K562 (cell line): ENCODE data around the gene PODXL2. TPM values are rescaled to one million over a fixed set of nuclear protein-coding genes. Genes with fewer than 3 reads are reported as not detected.

Experiments
- ATAC-seq: fragments of 200-7000 bp; cut with Tn5 transposase; 3 replicates; pipeline ENCODE4 v1.9.1; 2020; ENCODE audit warnings: moderate library complexity
- BruUV-seq: library from RNA; stranded (reverse); fragments of 400-500 nt; replicated peaks from 2 replicates; lab custom pipeline; 2021; lab: Mats Ljungman, UMichigan
- CTCF ChIA-PET: fragments of 300-600 bp; formaldehyde crosslinking; extraction: SDS; loops from one replicate; lab custom pipeline; 2021; ENCODE audit warnings: low intra/inter-chr PET ratio; lab: Yijun Ruan, JAX
- POLR2A ChIA-PET: fragments of 300-600, 350-650 bp; sonication (Branson Sonifier 250); formaldehyde crosslinking; extraction: SDS; loops from one replicate; lab custom pipeline; 2021; ENCODE audit warnings: antibody characterized with exemption, inconsistent platforms; lab: Yijun Ruan, JAX
- DNase-seq, 4 experiments: peaks; one replicate each; pipeline versions ENCODE4 v3.0.0 to v3.0.0-alpha.2; 2011 to 2018; ENCODE audit warnings: low spot score in 3 of 4, mixed read lengths in 3 of 4; ENCODE audit errors: extremely low read depth in 1 of 4
- FAIRE-seq: peaks from 2 replicates; lab custom pipeline; 2011; peaks lifted over from hg19 to GRCh38; lab: Jason Lieb, UNC
- H2AFZ ChIP-seq: 2 replicates; pipeline ENCODE4 v1.6.0; 2011; ENCODE audit warnings: low read depth, low read length, control low read depth, inconsistent platforms
- H3K27ac ChIP-seq: fragments of 200-600 bp; 3 replicates; pipeline ENCODE4 v1.8.0; 2011; ENCODE audit warnings: low read depth, mild to moderate bottlenecking, control low read depth, inconsistent platforms, low read length, moderate library complexity, mixed read lengths; ENCODE audit errors: extremely low read depth
- H3K27me3 ChIP-seq, 2 experiments: fragments of 300-600 bp in 1 of 2; 2 replicates in 1 of 2; 3 replicates in 1 of 2; pipeline versions ENCODE4 v1.6.0 to v1.8.0; 2011; ENCODE audit warnings: inconsistent platforms in 2 of 2, low read length in 2 of 2, mild to moderate bottlenecking in 1 of 2, mixed read lengths in 1 of 2, moderate library complexity in 1 of 2; ENCODE audit not compliant: control insufficient read depth in 2 of 2, insufficient read depth in 2 of 2
- H3K36me3 ChIP-seq: fragments of 300-600 bp; 3 replicates; pipeline ENCODE4 v1.8.0; 2011; ENCODE audit warnings: mild to moderate bottlenecking, low read length, inconsistent platforms; ENCODE audit not compliant: control insufficient read depth, insufficient read depth
- H3K4me1 ChIP-seq, 2 experiments: fragments of 200-600 bp in 1 of 2; replicated peaks in 1 of 2; 2 replicates in 1 of 2; 3 replicates in 1 of 2; pipeline versions ENCODE4 v1.5.1 to v1.8.0; 2011; ENCODE audit warnings: inconsistent platforms in 2 of 2, low read length in 2 of 2, mild to moderate bottlenecking in 1 of 2, mixed read lengths in 1 of 2, moderate library complexity in 1 of 2; ENCODE audit not compliant: control insufficient read depth in 2 of 2, insufficient read depth in 2 of 2
- H3K4me2 ChIP-seq: 2 replicates; pipeline ENCODE4 v1.6.1; 2011; ENCODE audit warnings: low read length, control low read depth, inconsistent platforms, mixed read lengths; ENCODE audit not compliant: insufficient read depth
- H3K4me3 ChIP-seq: fragments of 200-600 bp; sonication (generic), shearing (Covaris generic); 2 replicates; pipeline ENCODE4 v1.5.1; 2016; ENCODE audit warnings: control low read depth, inconsistent platforms
- H3K79me2 ChIP-seq: fragments of 200-600 bp; 3 replicates; pipeline ENCODE4 v1.8.0; 2011; ENCODE audit warnings: low read length, inconsistent platforms; ENCODE audit not compliant: control insufficient read depth, insufficient read depth
- H3K9ac ChIP-seq, 2 experiments: 2 replicates each; pipeline versions ENCODE4 v1.6.0 to v1.6.1; 2011; ENCODE audit warnings: low read depth in 2 of 2, low read length in 2 of 2, control low read depth in 1 of 2, inconsistent platforms in 1 of 2, mild to moderate bottlenecking in 1 of 2, mixed read lengths in 1 of 2; ENCODE audit not compliant: insufficient read depth in 1 of 2
- H3K9me1 ChIP-seq: one replicate; pipeline ENCODE4 v1.6.0; 2011; ENCODE audit warnings: inconsistent platforms, mild to moderate bottlenecking, low read length, moderate library complexity; ENCODE audit not compliant: control insufficient read depth, insufficient read depth
- H3K9me3 ChIP-seq: replicated peaks from 2 replicates; pipeline ENCODE4 v1.5.1; 2011; ENCODE audit warnings: low read depth, low read length, inconsistent platforms; ENCODE audit not compliant: control insufficient read depth, insufficient read depth
- H4K20me1 ChIP-seq: replicated peaks from 2 replicates; pipeline ENCODE4 v1.6.1; 2011; ENCODE audit warnings: low read length, inconsistent platforms, mixed read lengths; ENCODE audit not compliant: control insufficient read depth, insufficient read depth
- CBFA2T2 ChIP-seq: fragments of 450-650 bp; conservative IDR thresholded peaks from 2 replicates; pipeline ENCODE4 v1.6.1; 2017; ENCODE audit warnings: mild to moderate bottlenecking
- CEBPG ChIP-seq, 3 experiments: fragments of 200-800 bp in 1 of 3; sonication (Bioruptor generic) in 1 of 3; sonication (generic) in 1 of 3; formaldehyde crosslinking in 1 of 3; IDR thresholded peaks in 2 of 3; conservative IDR thresholded peaks in 1 of 3; 2 replicates each; pipeline versions ENCODE4 v1.6.1 to v1.8.0; 2016 to 2022; ENCODE audit warnings: missing compliant biosample characterization in 2 of 3, missing genetic modification characterization in 2 of 3, mild to moderate bottlenecking in 1 of 3, missing genetic modification reagents in 1 of 3
- CHD2 ChIP-seq: IDR thresholded peaks from 2 replicates; pipeline ENCODE4 v1.6.1; 2011; ENCODE audit warnings: low read depth, low read length
- HIVEP1 ChIP-seq: fragments of 250-450 bp; sonication (Bioruptor Pico); IDR thresholded peaks from 2 replicates; pipeline ENCODE4 v1.4.0; 2020; ENCODE audit warnings: mild to moderate bottlenecking
- HNRNPH1 ChIP-seq: fragments of 200-400 bp; formaldehyde crosslinking; optimal IDR thresholded peaks from 2 replicates; pipeline ENCODE3; 2017; ENCODE audit warnings: low read depth, mild to moderate bottlenecking, low read length, moderate library complexity
- KAT8 ChIP-seq: fragments of 450-650 bp; IDR thresholded peaks from 2 replicates; pipeline ENCODE4 v1.6.1; 2016; ENCODE audit warnings: low read depth, mild to moderate bottlenecking
- MTA1 ChIP-seq: fragments of 450-650 bp; IDR thresholded peaks from 2 replicates; pipeline ENCODE4 v1.6.1; 2017; ENCODE audit warnings: borderline replicate concordance
- NEUROD1 ChIP-seq: fragments of 150-350 bp; IDR thresholded peaks from 2 replicates; pipeline ENCODE4 v1.6.1; 2014; ENCODE audit warnings: borderline replicate concordance, low read length, low read depth; ENCODE audit not compliant: partially characterized antibody
- RHOXF2B ChIP-seq: fragments of 250-450 bp; sonication (Bioruptor Pico); conservative IDR thresholded peaks from 2 replicates; pipeline ENCODE4 v1.5.1; 2021
- SAFB2 ChIP-seq: fragments of 200-400 bp; formaldehyde crosslinking; IDR thresholded peaks from 2 replicates; pipeline ENCODE4 v1.6.1; 2018; ENCODE audit warnings: borderline replicate concordance, low read length, low read depth, moderate library complexity; ENCODE audit not compliant: severe bottlenecking
- ZC3H4 ChIP-seq: sonication (generic); formaldehyde crosslinking; IDR thresholded peaks from 2 replicates; pipeline ENCODE4 v1.9.0; 2021; ENCODE audit warnings: missing genetic modification reagents, borderline replicate concordance
- ZFP1 ChIP-seq: fragments of 450-650 bp; formaldehyde crosslinking; IDR thresholded peaks from 2 replicates; pipeline ENCODE4 v1.4.0; 2020; ENCODE audit warnings: mild to moderate bottlenecking, mixed read lengths
- ZNF124 ChIP-seq: sonication (generic); formaldehyde crosslinking; IDR thresholded peaks from 2 replicates; pipeline ENCODE4 v1.8.1; 2022; ENCODE audit warnings: missing genetic modification reagents
- ZNF175 ChIP-seq: fragments of 200-800 bp; sonication (Bioruptor generic); IDR thresholded peaks from 2 replicates; pipeline ENCODE4 v1.6.1; 2016; ENCODE audit warnings: low read depth, mild to moderate bottlenecking, missing genetic modification characterization, missing compliant biosample characterization
- ZNF239 ChIP-seq: fragments of 250-450 bp; sonication (Bioruptor Pico); IDR thresholded peaks from 2 replicates; pipeline ENCODE4 v1.4.0; 2020; ENCODE audit warnings: mild to moderate bottlenecking
- ZNF24 ChIP-seq: fragments of 450-650 bp; IDR thresholded peaks from 2 replicates; pipeline ENCODE4 v1.6.1; 2016
- ZNF444 ChIP-seq: fragments of 250-450 bp; sonication (Bioruptor Pico); IDR thresholded peaks from 2 replicates; pipeline ENCODE4 v1.4.0; 2020; ENCODE audit warnings: mild to moderate bottlenecking, moderate library complexity
- WGBS: fragments of 100-300 bp; shearing (Covaris generic); methylation state at CpG from one replicate; pipeline ENCODE4 v1.1.6; 2016; ENCODE audit warnings: low coverage, mixed read lengths; ENCODE audit not compliant: insufficient coverage; ENCODE audit errors: missing lambda C conversion rate; 5-methylcytosine and 5-hydroxymethylcytosine counted together
- in situ Hi-C: fragments of 300-500 bp; cut with MboI; formaldehyde crosslinking; loops from 4 replicates; pipeline ENCODE4 v1.15.0; 2018; ENCODE audit warnings: inconsistent platforms, mixed read lengths
- intact Hi-C: fragments of 100-400 bp; cut with micrococcal nuclease; formaldehyde crosslinking; loops from 2 replicates; pipeline ENCODE4 v1.14.2; 2022
- polyA plus RNA-seq, 8 experiments: library from polyadenylated mRNA; depleted of rRNA in 4 of 8; stranded (reverse) in 5 of 8; unstranded in 3 of 8; fragments of >200 nt; fragmentation: Nextera tagmentation in 2 of 8; fragmentation: Illumina TruSeq in 1 of 8; extraction: Ambion mirVana in 2 of 8; extraction: Trizol in 1 of 8; gene quantifications; 2 replicates each; pipeline versions ENCODE4 v1.2.1 to v1.2.3, GENCODE V29; 2011 to 2014; ENCODE audit warnings: inconsistent platforms in 1 of 8, missing spikeins in 1 of 8
- total RNA-seq, 7 experiments: library from RNA; depleted of rRNA in 6 of 7; stranded (reverse); fragments of >200 nt in 6 of 7; fragmentation: Illumina TruSeq in 2 of 7; extraction: Trizol in 2 of 7; gene quantifications; 2 replicates each; pipeline versions ENCODE4 v1.2.1 to v1.2.3, GENCODE V29; 2011 to 2021; ENCODE audit warnings: low replicate concordance in 1 of 7
- TF ChIP-seq, protein P1 (sequence below), 2 experiments: fragments of 200-800 bp in 1 of 2; sonication (Bioruptor generic) in 1 of 2; sonication (generic) in 1 of 2; formaldehyde crosslinking in 1 of 2; IDR thresholded peaks in 1 of 2; conservative IDR thresholded peaks in 1 of 2; 2 replicates each; pipeline versions ENCODE4 v1.5.0 to v1.6.1; 2016 to 2020; ENCODE audit warnings: missing compliant biosample characterization in 1 of 2, missing genetic modification characterization in 1 of 2, missing genetic modification reagents in 1 of 2
- TF ChIP-seq, protein P2 (sequence below), 2 experiments: fragments of 450-650 bp in 1 of 2; sonication (generic) in 1 of 2; formaldehyde crosslinking; conservative IDR thresholded peaks; 2 replicates each; pipeline versions ENCODE4 v1.4.0 to v1.8.1; 2020 to 2022; ENCODE audit warnings: mild to moderate bottlenecking in 1 of 2, missing genetic modification reagents in 1 of 2
- TF ChIP-seq, protein P3 (sequence below), 2 experiments: IDR thresholded peaks; 2 replicates each; pipeline ENCODE4 v1.6.1; 2011; ENCODE audit warnings: borderline replicate concordance in 1 of 2, control low read depth in 1 of 2, low read depth in 1 of 2, low read length in 1 of 2, mild to moderate bottlenecking in 1 of 2, mixed read lengths in 1 of 2, moderate library complexity in 1 of 2; ENCODE audit not compliant: insufficient read depth in 1 of 2, insufficient read length in 1 of 2, poor library complexity in 1 of 2, severe bottlenecking in 1 of 2; ENCODE audit errors: extremely low read depth in 1 of 2

PODXL2 gene
- total and polyA plus RNA-seq, 9 of the 15 experiments (the other 6 are each of a cell fraction or from before 2014, with no cell fraction given), result 0.03 to 52.5 (median 21.9) TPM

DNA sequence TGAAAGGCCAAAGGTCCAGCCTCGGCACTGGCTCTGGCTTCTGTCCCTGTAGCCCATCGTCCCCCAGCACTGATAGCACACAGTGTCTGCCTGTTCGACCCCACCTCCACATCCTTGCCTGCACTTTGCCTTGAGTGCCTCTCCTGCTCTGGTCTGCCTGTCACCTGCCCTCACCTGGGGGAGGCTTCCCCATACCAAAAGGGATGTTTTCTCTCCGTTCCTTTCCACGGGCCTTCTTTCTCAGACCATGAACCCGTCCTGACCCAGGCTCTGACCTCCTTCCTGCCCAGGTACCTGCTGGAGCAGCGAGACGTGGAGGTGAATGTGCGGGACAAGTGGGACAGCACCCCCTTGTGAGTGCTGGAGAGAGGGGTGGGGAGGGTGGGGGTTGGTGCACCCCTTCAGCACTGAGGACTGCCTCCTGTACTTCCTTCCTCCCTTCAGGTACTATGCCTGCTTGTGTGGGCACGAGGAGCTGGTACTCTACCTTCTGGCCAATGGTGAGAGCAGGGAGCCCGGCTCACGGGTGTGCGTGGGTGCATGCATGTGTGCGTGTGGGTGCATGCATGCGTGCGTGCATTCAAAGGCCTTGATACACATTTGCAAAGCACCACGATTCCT lies 45.2 kb downstream of the PODXL2 start:
- POLR2A ChIA-PET, result no interaction called here
- no TSS peak for BruUV-seq
- Histone ChIP-seq H3K27ac (no peak overlapping the region), H3K9me3 (no peaks in the 10 kb centered on the region), H3K4me2 (0 out of 2 replicates have a peak overlapping the region, but pooled peaks have one; percentile 70), H3K4me1 (peaks cover 0 to 41% of the 10 kb centered on the region in 2 experiments; a peak in 2 of 5 replicates), H3K9me1 (no peaks in the 10 kb centered on the region)
- intact Hi-C loops, result no loop called here
- ATAC-seq (no peak), FAIRE-seq (no peak)
- no peak for TF ChIP-seq CEBPG (CRISPR knock-in tag; IDR thresholded peaks at IDR 0.05)
- TF ChIP-seq CEBPG (tag; conservative IDR thresholded peaks at IDR 0.05 in 1 of 2, IDR thresholded peaks at IDR 0.05 in 1 of 2), result no peak
- TF ChIP-seq ZNF124 (CRISPR knock-in tag), result no peak
- no peak for TF ChIP-seq HIVEP1
- TF ChIP-seq RHOXF2B (CRISPR knock-in tag), result no peak
- no peak for TF ChIP-seq ZNF24
- no peak for TF ChIP-seq ZNF239 (CRISPR knock-in tag)
- TF ChIP-seq CBFA2T2, result no peak
- TF ChIP-seq, protein P1, sequence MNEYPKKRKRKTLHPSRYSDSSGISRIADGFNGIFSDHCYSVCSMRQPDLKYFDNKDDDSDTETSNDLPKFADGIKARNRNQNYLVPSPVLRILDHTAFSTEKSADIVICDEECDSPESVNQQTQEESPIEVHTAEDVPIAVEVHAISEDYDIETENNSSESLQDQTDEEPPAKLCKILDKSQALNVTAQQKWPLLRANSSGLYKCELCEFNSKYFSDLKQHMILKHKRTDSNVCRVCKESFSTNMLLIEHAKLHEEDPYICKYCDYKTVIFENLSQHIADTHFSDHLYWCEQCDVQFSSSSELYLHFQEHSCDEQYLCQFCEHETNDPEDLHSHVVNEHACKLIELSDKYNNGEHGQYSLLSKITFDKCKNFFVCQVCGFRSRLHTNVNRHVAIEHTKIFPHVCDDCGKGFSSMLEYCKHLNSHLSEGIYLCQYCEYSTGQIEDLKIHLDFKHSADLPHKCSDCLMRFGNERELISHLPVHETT (CRISPR knock-in tag; conservative IDR thresholded peaks at IDR 0.05 in 1 of 2, IDR thresholded peaks at IDR 0.05 in 1 of 2), result no peak
- TF ChIP-seq HNRNPH1, result no peak
- TF ChIP-seq, protein P2, sequence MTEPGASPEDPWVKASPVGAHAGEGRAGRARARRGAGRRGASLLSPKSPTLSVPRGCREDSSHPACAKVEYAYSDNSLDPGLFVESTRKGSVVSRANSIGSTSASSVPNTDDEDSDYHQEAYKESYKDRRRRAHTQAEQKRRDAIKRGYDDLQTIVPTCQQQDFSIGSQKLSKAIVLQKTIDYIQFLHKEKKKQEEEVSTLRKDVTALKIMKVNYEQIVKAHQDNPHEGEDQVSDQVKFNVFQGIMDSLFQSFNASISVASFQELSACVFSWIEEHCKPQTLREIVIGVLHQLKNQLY (CRISPR knock-in tag; conservative IDR thresholded peaks at IDR 0.05), result no peak
- no peak for TF ChIP-seq ZC3H4
- TF ChIP-seq MTA1, result no peak
- TF ChIP-seq ZNF175, result no peak
- no peak for TF ChIP-seq CHD2
- TF ChIP-seq ZNF444, result no peak
- TF ChIP-seq KAT8, result no peak
- TF ChIP-seq ZFP1 (CRISPR knock-in tag), result no peak
- no peak for TF ChIP-seq NEUROD1
- no peak for TF ChIP-seq SAFB2
- TF ChIP-seq, protein P3, sequence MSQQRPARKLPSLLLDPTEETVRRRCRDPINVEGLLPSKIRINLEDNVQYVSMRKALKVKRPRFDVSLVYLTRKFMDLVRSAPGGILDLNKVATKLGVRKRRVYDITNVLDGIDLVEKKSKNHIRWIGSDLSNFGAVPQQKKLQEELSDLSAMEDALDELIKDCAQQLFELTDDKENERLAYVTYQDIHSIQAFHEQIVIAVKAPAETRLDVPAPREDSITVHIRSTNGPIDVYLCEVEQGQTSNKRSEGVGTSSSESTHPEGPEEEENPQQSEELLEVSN (IDR thresholded peaks at IDR 0.05; ENCODE audit: borderline replicate concordance in 1 of 2, extremely low read depth in 1 of 2, insufficient read depth in 1 of 2, insufficient read length in 1 of 2, low read depth in 1 of 2, low read length in 1 of 2, poor library complexity in 1 of 2, severe bottlenecking in 1 of 2), result no peak
- TF ChIP-seq, all 486 proteins: peak for 0
- no peak overlapping the region for H3K4me3 ChIP-seq
- H4K20me1 ChIP-seq, result 0 out of 2 replicates have a peak, but pooled peaks cover 4% of the 10 kb centered on the region
- H2AFZ ChIP-seq, result no peak overlapping the region
- no peaks in the 10 kb centered on the region for H3K27me3 ChIP-seq
- in situ Hi-C loops, result no loop called here
- DNase-seq, result no peak
- CTCF ChIA-PET, result no interaction called here
- H3K9ac ChIP-seq, result no peak overlapping the region
- H3K79me2 ChIP-seq, result no peaks in the 10 kb centered on the region
- 18% methylated on average over 8 of the region's 17 CpGs for WGBS
- no peaks in the 10 kb centered on the region for H3K36me3 ChIP-seq
